Measurements from ENCODE around the gene NME4.
A peak's percentile ranks its signal among the peaks of the same experiment; 100 is the strongest.

Gene NME4

DNA sequence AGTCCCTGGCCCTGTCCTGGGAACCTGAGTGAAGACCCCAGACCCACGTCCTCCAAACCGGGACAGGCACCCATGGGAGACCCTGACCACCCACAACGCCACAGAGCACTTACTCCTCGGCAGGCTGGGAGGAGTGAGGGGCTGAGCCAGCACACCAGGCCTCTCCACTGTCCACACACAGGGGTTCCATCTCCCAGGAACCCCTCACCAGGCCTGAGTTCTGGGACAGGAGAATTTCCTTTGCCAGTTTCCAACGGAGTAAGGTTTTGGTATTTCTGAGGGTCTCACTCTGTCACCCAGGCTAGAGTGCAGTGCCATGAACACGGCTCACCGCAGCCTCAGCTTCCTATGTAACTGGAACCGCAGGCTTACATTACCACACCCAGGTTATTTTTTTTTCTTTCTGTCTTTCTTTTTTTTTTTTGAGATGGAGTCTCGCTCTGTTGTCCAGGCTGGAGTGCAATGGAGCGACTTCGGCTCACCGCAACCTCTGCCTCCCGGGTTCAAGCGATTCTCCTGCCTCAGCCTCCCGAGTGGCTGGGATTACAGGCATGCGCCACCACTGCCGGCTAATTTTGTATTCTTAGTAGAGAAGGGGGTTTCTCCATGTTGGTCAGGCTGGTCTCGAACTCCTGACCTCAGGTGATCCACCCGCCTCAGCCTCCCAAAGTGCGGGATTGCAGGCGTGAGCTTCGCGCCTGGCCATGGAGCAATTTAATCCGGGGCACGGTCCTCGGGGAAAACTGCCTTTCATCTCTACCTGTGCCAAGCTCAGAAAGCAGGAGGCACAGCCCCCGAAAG is 16.8 kb upstream of the NME4 start:
- TF ChIP-seq CREB1 (IDR thresholded peaks at IDR 0.05; ENCODE audit: low read depth) (no peak), ZBTB7A (IDR thresholded peaks at IDR 0.05; ENCODE audit: low read depth) (no peak), TEAD4 (IDR thresholded peaks at IDR 0.05) (no peak), FOXM1 (IDR thresholded peaks at IDR 0.05; ENCODE audit: borderline replicate concordance, low read depth) (no peak), USF1 (IDR thresholded peaks at IDR 0.05) (no peak), EGR1 (IDR thresholded peaks at IDR 0.05) (no peak), REST (IDR thresholded peaks at IDR 0.05; ENCODE audit: low read depth) (no peak)

DNA sequence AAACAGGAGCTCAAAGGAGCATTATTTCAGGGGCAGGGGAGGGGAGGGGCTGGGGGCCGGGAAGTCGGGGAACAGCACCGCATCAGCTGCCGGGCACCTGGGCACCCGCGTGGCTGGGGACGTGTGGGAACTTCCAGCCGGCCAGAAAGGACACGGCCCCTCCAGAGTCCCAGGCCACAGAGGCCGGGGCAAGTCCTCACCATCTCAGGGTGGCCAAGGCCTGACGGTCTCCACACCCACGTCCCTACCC is 16.3 kb upstream of the NME4 start:
- TF ChIP-seq REST (IDR thresholded peaks at IDR 0.05; ENCODE audit: low read depth) (no peak), TCF12 (IDR thresholded peaks at IDR 0.05; ENCODE audit: low read depth) (no peak), USF1 (IDR thresholded peaks at IDR 0.05) (no peak), TAF1 (IDR thresholded peaks at IDR 0.05; ENCODE audit: low read depth) (no peak; the same call in 1 of the 2 replicates), TEAD4 (IDR thresholded peaks at IDR 0.05) (no peak), NFIC (IDR thresholded peaks at IDR 0.05) (no peak), YY1 (IDR thresholded peaks at IDR 0.05; ENCODE audit: low read depth) (no peak), EGR1 (IDR thresholded peaks at IDR 0.05) (no peak), EP300 (IDR thresholded peaks at IDR 0.05; ENCODE audit: borderline replicate concordance) (no peak), ZBTB7A (IDR thresholded peaks at IDR 0.05; ENCODE audit: low read depth) (no peak), CEBPB (IDR thresholded peaks at IDR 0.05) (no peak), CREB1 (IDR thresholded peaks at IDR 0.05; ENCODE audit: low read depth) (no peak), RAD21 (IDR thresholded peaks at IDR 0.05; ENCODE audit: low read depth) (no peak), FOXM1 (IDR thresholded peaks at IDR 0.05; ENCODE audit: borderline replicate concordance, low read depth) (no peak)
- TF ChIP-seq, protein P1, sequence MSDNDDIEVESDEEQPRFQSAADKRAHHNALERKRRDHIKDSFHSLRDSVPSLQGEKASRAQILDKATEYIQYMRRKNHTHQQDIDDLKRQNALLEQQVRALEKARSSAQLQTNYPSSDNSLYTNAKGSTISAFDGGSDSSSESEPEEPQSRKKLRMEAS (IDR thresholded peaks at IDR 0.05): no peak

- TF ChIP-seq ZBTB7A (IDR thresholded peaks at IDR 0.05; ENCODE audit: low read depth) (peak; percentile 95), REST (IDR thresholded peaks at IDR 0.05; ENCODE audit: low read depth) (no peak)
These were observed 15.8 kb upstream of the NME4 start for GRCh38 chr16:381012-381788.

DNA sequence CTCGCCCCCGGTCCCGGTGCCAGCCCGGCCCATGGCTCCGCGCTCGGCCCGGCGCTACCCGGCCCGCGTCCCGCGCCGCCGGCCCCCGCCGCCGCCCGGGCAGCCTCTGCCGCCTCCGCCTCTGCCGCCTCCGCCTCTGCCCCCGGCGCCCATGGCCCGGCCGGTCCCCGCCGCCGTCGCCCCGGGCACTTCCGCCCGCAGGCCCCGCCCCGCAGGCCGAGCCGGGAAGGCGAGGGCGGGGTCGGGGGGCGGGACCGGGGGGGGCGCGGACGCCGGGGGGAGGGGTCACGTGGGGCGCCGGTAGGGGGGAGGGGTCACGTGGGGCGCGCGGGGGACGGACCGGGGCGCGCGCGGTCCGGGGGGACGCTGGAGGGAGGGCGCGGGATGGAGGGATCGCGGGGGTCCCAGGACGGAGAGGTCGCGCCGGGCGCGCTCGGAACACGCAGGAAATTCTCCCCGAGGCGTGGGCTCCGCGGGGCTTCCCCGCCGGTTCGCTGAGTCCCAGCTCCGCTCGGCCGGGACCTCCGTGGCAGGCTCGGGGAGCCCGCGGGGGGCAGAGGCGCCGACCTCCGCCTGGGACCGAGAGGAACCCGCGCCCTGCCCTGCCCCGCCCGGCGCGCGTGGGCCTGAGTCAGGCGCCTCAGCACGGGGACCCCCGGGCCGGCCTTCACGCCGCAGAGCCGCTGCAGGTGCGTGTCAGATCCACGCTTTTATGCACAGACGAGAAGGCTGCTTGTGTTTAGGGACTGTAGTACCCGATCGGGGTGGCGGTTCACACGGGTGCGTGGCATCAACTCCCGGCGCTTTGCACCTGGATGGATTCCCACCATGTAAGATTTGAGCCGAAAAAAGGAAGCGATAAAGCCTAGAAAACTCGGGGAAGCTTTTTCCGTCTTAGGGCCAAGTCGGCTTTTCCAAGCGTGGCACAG is 14.9 kb upstream of the NME4 start, which contains the start of gene PGAP6:
PGAP6 (minus strand) TSS at position 190 of the 929 bp plus-strand sequence; CDS start at position 33, 157 bp downstream.
- TF ChIP-seq CREB1 (IDR thresholded peaks at IDR 0.05; ENCODE audit: low read depth): no peak
- TF ChIP-seq, protein P1 (IDR thresholded peaks at IDR 0.05): no peak
- TF ChIP-seq REST (IDR thresholded peaks at IDR 0.05; ENCODE audit: low read depth): no peak
- no peak for TF ChIP-seq RAD21 (IDR thresholded peaks at IDR 0.05; ENCODE audit: low read depth)
- no peak for TF ChIP-seq TCF12 (IDR thresholded peaks at IDR 0.05; ENCODE audit: low read depth)
- TF ChIP-seq ZBTB7A (IDR thresholded peaks at IDR 0.05; ENCODE audit: low read depth): peak; percentile 58; the same call in 1 of the 2 replicates
- no peak for TF ChIP-seq EP300 (IDR thresholded peaks at IDR 0.05; ENCODE audit: borderline replicate concordance)
- TF ChIP-seq NFIC (IDR thresholded peaks at IDR 0.05): no peak
- TF ChIP-seq CEBPB (IDR thresholded peaks at IDR 0.05): no peak
- no peak for TF ChIP-seq TEAD4 (IDR thresholded peaks at IDR 0.05)
- no peak for TF ChIP-seq FOXM1 (IDR thresholded peaks at IDR 0.05; ENCODE audit: borderline replicate concordance, low read depth)
- TF ChIP-seq USF1 (IDR thresholded peaks at IDR 0.05): peak; percentile 90
- TF ChIP-seq TAF1 (IDR thresholded peaks at IDR 0.05; ENCODE audit: low read depth): peak; percentile 37; the same call in 1 of the 2 replicates
- 0 out of 2 replicates have a peak, but pooled peaks have one; percentile 15 for TF ChIP-seq YY1 (IDR thresholded peaks at IDR 0.05; ENCODE audit: low read depth)
- TF ChIP-seq EGR1 (IDR thresholded peaks at IDR 0.05): peak; percentile 61; the same call in 1 of the 2 replicates

All from Ishikawa (cell line).